Measurements from ENCODE around the gene GRID1.
"Not testable (repeated sequence)": the region's sequence is repeated elsewhere in the genome, so short reads cannot be mapped to it uniquely, and the experiment has no call there.

The GRID1 gene

GRCh38 chr10:85851934-85852333 is 514.7 kb downstream of the GRID1 start:
- no peak for DNase-seq

GRCh38 chr10:85851325-85851724 is 515.3 kb downstream of the GRID1 start:
- DNase-seq, result peak in 2 of 3 experiments; percentile 0 to 5

- DNase-seq, result no peak
These were observed 515.9 kb downstream of the GRID1 start for GRCh38 chr10:85850736-85851135.

GRCh38 chr10:85849315-85849714 is 517.3 kb downstream of the GRID1 start:
- no peak for DNase-seq

GRCh38 chr10:85848756-85849155 is 517.8 kb downstream of the GRID1 start:
- DNase-seq, result no peak

GRCh38 chr10:85847085-85847484 is 519.5 kb downstream of the GRID1 start:
- no peak for DNase-seq

- DNase-seq, result not testable (repeated sequence)
These were observed 527.9 kb downstream of the GRID1 start for GRCh38 chr10:85838660-85839059.

GRCh38 chr10:85832988-85833387 is 533.6 kb downstream of the GRID1 start:
- DNase-seq, result no peak

- no peak for DNase-seq
These were observed 535.2 kb downstream of the GRID1 start for GRCh38 chr10:85831422-85831821.

GRCh38 chr10:85826377-85826776 is 540.2 kb downstream of the GRID1 start:
- DNase-seq, result no peak

GRCh38 chr10:85811405-85811804 is 555.2 kb downstream of the GRID1 start:
- no peak for DNase-seq

GRCh38 chr10:85810674-85811073 is 555.9 kb downstream of the GRID1 start:
- DNase-seq, result no peak

GRCh38 chr10:85795460-85795859 is 571.1 kb downstream of the GRID1 start:
- no peak for DNase-seq

GRCh38 chr10:85794553-85794952 is 572.0 kb downstream of the GRID1 start:
- DNase-seq, result no peak

- no peak for DNase-seq
These were observed 574.1 kb downstream of the GRID1 start for GRCh38 chr10:85792533-85792858.

GRCh38 chr10:85791818-85792532 is 574.6 kb downstream of the GRID1 start:
- DNase-seq, result no peak

GRCh38 chr10:85789982-85790789 is 576.4 kb downstream of the GRID1 start:
- DNase-seq, result no peak

GRCh38 chr10:85789125-85789524 is 577.5 kb downstream of the GRID1 start:
- no peak for DNase-seq

- DNase-seq, result no peak
These were observed 578.0 kb downstream of the GRID1 start for GRCh38 chr10:85788570-85788969.

- DNase-seq, result no peak
These were observed 578.7 kb downstream of the GRID1 start for GRCh38 chr10:85787881-85788280.

- no peak for DNase-seq
These were observed 579.2 kb downstream of the GRID1 start for GRCh38 chr10:85787393-85787792.

- peak in 2 of 3 experiments; percentile 82 to 92 for DNase-seq
These were observed 580.1 kb downstream of the GRID1 start for GRCh38 chr10:85786401-85786899.

- DNase-seq, result no peak
These were observed 581.8 kb downstream of the GRID1 start for GRCh38 chr10:85784792-85785191.

- DNase-seq, result no peak
These were observed 585.2 kb downstream of the GRID1 start for GRCh38 chr10:85781404-85781803.
